VCaP (cell line): ENCODE data around the gene EID2B.

Source experiments
- H3K27ac ChIP-seq: fragments of 450-650 bp; 2 replicates; pipeline ENCODE4 v1.5.1; 2017
- CTCF ChIP-seq: fragments of 450-650 bp; conservative IDR thresholded peaks from 2 replicates; pipeline ENCODE4 v1.5.1; 2017; ENCODE audit warnings: mild to moderate bottlenecking, moderate library complexity

Gene EID2B

GRCh38 chr19:39483141-39483540 lies 49.5 kb downstream of the EID2B start:
- no peak for TF ChIP-seq CTCF
- H3K27ac ChIP-seq, result no peak overlapping the region

GRCh38 chr19:39481676-39482075 lies 51.0 kb downstream of the EID2B start:
- peak overlapping the region; percentile 86 for H3K27ac ChIP-seq
- no peak for TF ChIP-seq CTCF

- peak overlapping the region; percentile 86 for H3K27ac ChIP-seq
Measured at GRCh38 chr19:39481229-39481545, 51.5 kb downstream of the EID2B start.

More at GRCh38 chr19:39481229-39481545, 51.5 kb downstream of the EID2B start:
- TF ChIP-seq CTCF, result no peak
